Measurements from ENCODE around the gene SLC35B2.

SLC35B2 gene

GRCh38 chr6:44253307-44254101, 3.8 kb downstream of the SLC35B2 start:
- peak; percentile 54 for DNase-seq (ENCODE audit: low spot score)

- no peak for DNase-seq (ENCODE audit: low spot score)
Measured at GRCh38 chr6:44251576-44252524, 5.5 kb downstream of the SLC35B2 start.

- DNase-seq (ENCODE audit: low spot score), result no peak
Measured at GRCh38 chr6:44250718-44251123, 6.6 kb downstream of the SLC35B2 start.

- no peak for DNase-seq (ENCODE audit: low spot score)
Measured at GRCh38 chr6:44250067-44250717, 7.1 kb downstream of the SLC35B2 start.

GRCh38 chr6:44249082-44249748, 8.1 kb downstream of the SLC35B2 start:
- DNase-seq (ENCODE audit: low spot score), result no peak

- no peak for DNase-seq (ENCODE audit: low spot score)
Measured at GRCh38 chr6:44248579-44248978, 8.7 kb downstream of the SLC35B2 start.

- peak; percentile 84 for DNase-seq (ENCODE audit: low spot score)
Measured at GRCh38 chr6:44247338-44248302, 9.7 kb downstream of the SLC35B2 start.

- DNase-seq (ENCODE audit: low spot score), result peak; percentile 98
Measured at GRCh38 chr6:44246663-44247337, 10.5 kb downstream of the SLC35B2 start, which contains the start of gene HSP90AB1. TSS of gene HSP90AB1 (plus strand) at chr6:44247101. CDS start at chr6:44248630, 1,529 bp downstream.

- peak; percentile 76 for DNase-seq (ENCODE audit: low spot score)
Measured at GRCh38 chr6:44245912-44246662, 11.2 kb downstream of the SLC35B2 start.

GRCh38 chr6:44245391-44245911, 11.9 kb downstream of the SLC35B2 start:
- DNase-seq (ENCODE audit: low spot score), result no peak

- no peak for DNase-seq (ENCODE audit: low spot score)
Measured at GRCh38 chr6:44243345-44243744, 14.0 kb downstream of the SLC35B2 start.

GRCh38 chr6:44238687-44239350, 18.5 kb downstream of the SLC35B2 start:
- DNase-seq (ENCODE audit: low spot score), result no peak

- peak; percentile 75 for DNase-seq (ENCODE audit: low spot score)
Measured at GRCh38 chr6:44237813-44238433, 19.4 kb downstream of the SLC35B2 start.

GRCh38 chr6:44237021-44237812, 20.1 kb downstream of the SLC35B2 start:
- DNase-seq (ENCODE audit: low spot score), result peak; percentile 77

- no peak for DNase-seq (ENCODE audit: low spot score)
Measured at GRCh38 chr6:44235891-44236516, 21.3 kb downstream of the SLC35B2 start.

- no peak for DNase-seq (ENCODE audit: low spot score)
Measured at GRCh38 chr6:44235269-44235668, 22.1 kb downstream of the SLC35B2 start.

Data from CD4-positive, alpha-beta T cell treated with Interleukin-6 at 100 ng/mL for 8 hours (primary cell).